ENCODE measurements around the gene HIBADH. TPM values are rescaled to one million over a fixed set of nuclear protein-coding genes. Genes with fewer than 3 reads are reported as not detected.

HIBADH gene
- 20.8 and 23.2 TPM in 2 replicates for total RNA-seq (2021)
- long read RNA-seq, transcript HIBADH-201 (8 exons, 1,990 nt), result major isoform, 188 of 241 reads
- long read RNA-seq, partial matches to known transcripts, result 18 of 241 reads
- long read RNA-seq, other reads (novel, unspliced or antisense), result 35 of 241 reads

GRCh38 chr7:27662490-27663205 is at the start of gene HIBADH:
Gene HIBADH, minus strand, starts transcription at chr7:27662883. Its CDS starts 95 bp downstream, at chr7:27662788.
- TF ChIP-seq CTCF (conservative IDR thresholded peaks at IDR 0.05), result no peak
- Histone ChIP-seq H3K4me1 (ENCODE audit: insufficient read depth, low read length) (no peaks in the 10 kb centered on the region; the same call in 1 of the 2 replicates), H2BK20ac (ENCODE audit: low read depth, low read length, poor library complexity, severe bottlenecking) (no peak within 1 kb of the TSS), H4K91ac (ENCODE audit: insufficient read length, low read depth, low read length) (peak within 1 kb of the TSS; percentile 69), H3K9me3 (ENCODE audit: control insufficient read depth, low read depth, low read length) (no peaks in the 10 kb centered on the region), H3K4me2 (ENCODE audit: insufficient read depth, insufficient read length, low read length) (peak within 1 kb of the TSS; percentile 99), H3K18ac (ENCODE audit: insufficient read length, low read depth, low read length) (peak within 1 kb of the TSS; percentile 96), H3K23me2 (ENCODE audit: insufficient read length, low read depth, low read length, poor library complexity, severe bottlenecking) (peaks cover 8% of the 10 kb centered on the region), H3K4ac (ENCODE audit: low read depth, low read length) (no peak within 1 kb of the TSS), H3K23ac (ENCODE audit: insufficient read length, low read depth, low read length) (no peak within 1 kb of the TSS), H3K14ac (ENCODE audit: insufficient read depth, low read length) (peak within 1 kb of the TSS; percentile 76), H3K27me3 (ENCODE audit: insufficient read depth, low read length) (no peaks in the 10 kb centered on the region), H4K20me1 (ENCODE audit: control insufficient read depth, insufficient read depth, insufficient read length) (no peaks in the 10 kb centered on the region), H4K5ac (ENCODE audit: insufficient read length, low read depth, low read length) (no peak within 1 kb of the TSS), H2BK15ac (ENCODE audit: low read depth, low read length) (peak within 1 kb of the TSS; percentile 73; the same call in 1 of the 2 replicates), H2BK120ac (ENCODE audit: low read depth, low read length, poor library complexity, severe bottlenecking) (no peak within 1 kb of the TSS), H3K79me1 (ENCODE audit: insufficient read depth, low read depth, low read length, poor library complexity, severe bottlenecking) (no peaks in the 10 kb centered on the region), H3T11ph (ENCODE audit: low read length) (no peak within 1 kb of the TSS), H2BK12ac (ENCODE audit: insufficient read length, low read depth, low read length) (no peak within 1 kb of the TSS), H4K8ac (replicated peaks; ENCODE audit: insufficient read length, low read depth, low read length) (peak within 1 kb of the TSS; percentile 61), H3K27ac (ENCODE audit: insufficient read length, low read depth, low read length) (no peak within 1 kb of the TSS), H2AFZ (ENCODE audit: low read length) (peak within 1 kb of the TSS; percentile 75), H2AK5ac (ENCODE audit: insufficient read length, low read length) (no peak within 1 kb of the TSS), H3K56ac (ENCODE audit: insufficient read length, low read depth, low read length) (no peak within 1 kb of the TSS), H3K79me2 (ENCODE audit: insufficient read depth, low read length) (no peaks in the 10 kb centered on the region), H2BK5ac (ENCODE audit: insufficient read length, low read length) (no peak within 1 kb of the TSS), H3K9ac (ENCODE audit: extremely low read depth, insufficient read length, low read length) (peak within 1 kb of the TSS; percentile 97)
- Mint-ChIP-seq H3K27ac (peak within 1 kb of the TSS; percentile 80 to 89 (median 87); a peak in 6 of 7 replicates), H3K27me3 (ENCODE audit: low read depth) (peaks cover 8% of the 10 kb centered on the region; the same call in 1 of the 2 replicates), H3K4me1 (peaks cover 7 to 8% of the 10 kb centered on the region in 2 experiments), H3K9me3 (peaks cover 0 to 4% of the 10 kb centered on the region in 2 experiments; a peak in 1 of 5 replicates), H3K36me3 (ENCODE audit: insufficient read depth in 1 of 3, low read depth in 3 of 3) (peaks cover 0 to 10% (median 0%) of the 10 kb centered on the region in 3 experiments; a peak in 3 of 7 replicates), H3K4me3 (peak within 1 kb of the TSS; percentile 86 to 91)
- DNase-seq, result peak; percentile 99
- WGBS (ENCODE audit: extremely low coverage, insufficient read length, low lambda C conversion rate), result no CpG with 5 or more reads among the region's 67 CpGs

Measured in H9 (cell line).